ENCODE data around the gene CCDC121.

The CCDC121 gene

DNA sequence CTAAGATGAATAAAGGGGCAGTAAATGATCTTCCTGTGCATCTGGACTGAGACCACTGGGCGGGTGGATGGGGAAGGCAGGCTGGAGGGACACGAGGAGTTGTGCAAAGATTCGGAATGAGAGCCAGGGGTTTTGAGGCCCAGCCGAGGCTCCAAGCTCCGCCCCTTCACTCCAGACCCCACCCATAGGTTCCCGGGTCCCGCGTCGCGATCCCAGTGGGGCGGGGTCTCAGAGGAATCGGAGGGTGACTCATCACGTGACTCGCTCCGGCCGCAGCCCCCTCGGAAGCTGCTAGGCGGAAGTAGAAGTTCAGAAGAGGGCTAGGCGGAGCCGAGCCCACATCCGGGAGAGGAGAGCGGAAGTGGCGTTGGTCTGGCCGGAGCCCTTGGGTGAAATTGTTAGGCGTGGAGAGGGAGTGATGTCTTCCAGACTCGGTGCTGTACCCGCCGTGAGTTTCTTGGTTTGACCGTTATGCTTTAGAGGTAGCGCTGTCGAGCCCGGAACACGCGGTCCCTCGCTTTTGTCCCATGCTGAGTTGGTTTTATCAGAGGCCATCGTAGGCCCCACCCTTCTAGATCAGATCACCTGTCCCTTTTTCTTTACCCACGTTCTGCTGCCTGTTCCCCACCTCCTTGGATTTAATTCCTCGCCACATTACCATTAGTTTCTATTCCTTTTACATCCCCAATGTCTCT is 46.0 kb downstream of the CCDC121 start, which contains the start of gene ZNF512:
Gene ZNF512 (plus strand): TSS at position 348 of the 695 bp plus-strand sequence. CDS start 71 bp downstream, at position 419.
- in situ Hi-C loops (cut with MboI; ENCODE audit: low sequenced_read_pairs), result no loop called here

- in situ Hi-C loops (cut with MboI; ENCODE audit: low sequenced_read_pairs), result no loop called here
Observed at GRCh38 chr2:27582129-27582694, 46.6 kb downstream of the CCDC121 start.

DNA sequence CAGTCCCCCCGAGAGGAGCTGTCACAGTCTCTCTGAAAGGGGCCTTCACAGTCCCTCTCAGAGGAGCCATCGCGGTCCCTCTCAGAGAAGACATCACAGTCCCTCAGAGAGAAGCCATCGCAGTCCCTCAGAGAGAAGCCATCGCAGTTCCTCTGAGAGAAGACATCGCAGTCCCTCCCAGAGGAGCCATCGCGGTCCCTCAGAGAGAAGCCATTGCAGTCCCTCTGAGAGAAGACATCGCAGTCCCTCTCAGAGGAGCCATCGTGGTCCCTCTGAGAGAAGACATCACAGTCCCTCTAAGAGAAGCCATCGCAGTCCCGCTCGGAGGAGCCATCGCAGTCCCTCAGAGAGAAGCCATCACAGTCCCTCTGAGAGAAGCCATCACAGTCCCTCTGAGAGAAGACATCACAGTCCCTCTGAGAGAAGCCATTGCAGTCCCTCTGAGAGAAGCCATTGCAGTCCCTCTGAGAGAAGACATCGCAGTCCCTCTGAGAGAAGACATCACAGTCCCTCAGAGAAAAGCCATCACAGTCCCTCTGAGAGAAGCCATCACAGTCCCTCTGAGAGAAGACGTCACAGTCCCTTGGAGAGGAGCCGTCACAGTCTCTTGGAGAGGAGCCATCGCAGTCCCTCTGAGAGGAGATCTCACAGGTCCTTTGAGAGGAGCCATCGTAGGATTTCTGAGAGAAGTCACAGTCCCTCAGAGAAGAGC is 47.2 kb downstream of the CCDC121 start:
- in situ Hi-C loops (cut with MboI; ENCODE audit: low sequenced_read_pairs), result no loop called here

Measured in HL-60/S4 treated with phorbol 12-myristate 13-acetate at 8.2 ng/mL for 4 days and 3 days (cell line).